GM23338 (cell line): ENCODE results near the gene EML3. TPM values are rescaled to one million over a fixed set of nuclear protein-coding genes. Genes with fewer than 3 reads are reported as not detected.

Experiments used
- ATAC-seq: fragments of 200-7000 bp; cut with Tn5 transposase; 3 replicates; pipeline ENCODE4 v1.9.1; 2020
- DNase-seq: peaks from one replicate; pipeline ENCODE4 v3.0.0-alpha.2; 2015; ENCODE audit warnings: low spot score
- H2AFZ ChIP-seq: fragments of 200-600 bp; sonication (generic); 2 replicates; pipeline ENCODE4 v1.8.0; 2016; ENCODE audit warnings: antibody characterized with exemption, mild to moderate bottlenecking, moderate library complexity
- H3F3A ChIP-seq: fragments of 200-600 bp; sonication (generic); replicated peaks from 2 replicates; pipeline ENCODE4 v1.8.0; 2017; ENCODE audit warnings: antibody characterized with exemption, mixed run types, low read depth
- H3K27ac ChIP-seq: fragments of 200-600 bp; sonication (generic); 2 replicates; pipeline ENCODE4 v1.6.1; 2016; ENCODE audit warnings: low read depth
- H3K27me3 ChIP-seq: fragments of 200-600 bp; sonication (generic); 2 replicates; pipeline ENCODE4 v1.8.0; 2016; ENCODE audit warnings: mild to moderate bottlenecking, mixed run types, moderate library complexity; ENCODE audit not compliant: insufficient read depth
- H3K36me3 ChIP-seq: fragments of 200-600 bp; sonication (generic); 2 replicates; pipeline ENCODE4 v1.8.0; 2016; ENCODE audit warnings: mild to moderate bottlenecking; ENCODE audit not compliant: insufficient read depth
- H3K4me1 ChIP-seq: fragments of 200-600 bp; sonication (generic); 2 replicates; pipeline ENCODE4 v1.8.0; 2016; ENCODE audit warnings: mild to moderate bottlenecking, moderate library complexity; ENCODE audit not compliant: insufficient read depth
- H3K4me2 ChIP-seq: fragments of 200-600 bp; sonication (generic); 2 replicates; pipeline ENCODE4 v1.7.1; 2017; ENCODE audit warnings: mixed run types
- H3K4me3 ChIP-seq: fragments of 200-600 bp; sonication (generic); 2 replicates; pipeline ENCODE4 v1.6.1; 2016; ENCODE audit warnings: mixed run types
- H3K79me2 ChIP-seq: fragments of 200-600 bp; sonication (generic); replicated peaks from 2 replicates; pipeline ENCODE4 v1.8.0; 2017; ENCODE audit warnings: mild to moderate bottlenecking; ENCODE audit not compliant: insufficient read depth
- H3K9me2 ChIP-seq: fragments of 200-600 bp; sonication (generic); 2 replicates; pipeline ENCODE4 v1.8.0; 2017; ENCODE audit not compliant: insufficient read depth
- H4K20me1 ChIP-seq: fragments of 200-600 bp; sonication (generic); replicated peaks from 2 replicates; pipeline ENCODE4 v1.8.0; 2017; ENCODE audit warnings: mild to moderate bottlenecking; ENCODE audit not compliant: insufficient read depth
- H3K27ac Mint-ChIP-seq: 2 replicates; pipeline ENCODE4 v1.8.0; 2020; ENCODE audit warnings: inconsistent platforms, mild to moderate bottlenecking, moderate library complexity, mixed read lengths
- H3K27me3 Mint-ChIP-seq: 3 replicates; pipeline ENCODE4 v1.8.0; 2022; ENCODE audit warnings: low read depth, mild to moderate bottlenecking, moderate library complexity, mixed read lengths, inconsistent platforms; ENCODE audit not compliant: insufficient read depth, poor library complexity
- H3K36me3 Mint-ChIP-seq: 3 replicates; pipeline ENCODE4 v1.8.0; 2021; ENCODE audit warnings: low read depth, mild to moderate bottlenecking, inconsistent platforms, moderate library complexity, mixed read lengths
- H3K4me1 Mint-ChIP-seq: 3 replicates; pipeline ENCODE4 v1.8.0; 2020; ENCODE audit warnings: mild to moderate bottlenecking, inconsistent platforms, mixed read lengths
- H3K4me3 Mint-ChIP-seq: 3 replicates; pipeline ENCODE4 v1.8.0; 2021; ENCODE audit warnings: moderate library complexity, mild to moderate bottlenecking, inconsistent platforms, mixed read lengths
- H3K9me3 Mint-ChIP-seq: 3 replicates; pipeline ENCODE4 v1.8.0; 2020; ENCODE audit warnings: moderate library complexity, mild to moderate bottlenecking, inconsistent platforms, mixed read lengths
- CREB1 ChIP-seq: fragments of 250-450 bp; sonication (Bioruptor Pico); IDR thresholded peaks from 2 replicates; pipeline ENCODE4 v1.5.0; 2020; ENCODE audit warnings: low read depth, mild to moderate bottlenecking, moderate library complexity
- CTCF ChIP-seq, 2 experiments: fragments of 200-600 bp in 1 of 2; sonication (generic) in 1 of 2; conservative IDR thresholded peaks; 2 replicates each; pipeline versions ENCODE4 v1.5.1 to v1.6.1; 2016 to 2017; ENCODE audit warnings: antibody characterized with exemption in 2 of 2, low read depth in 2 of 2, mild to moderate bottlenecking in 2 of 2, moderate library complexity in 1 of 2
- JUNB ChIP-seq: IDR thresholded peaks from one replicate; pipeline ENCODE4 v1.6.1; 2016; ENCODE audit warnings: antibody characterized with exemption; ENCODE audit not compliant: unreplicated experiment
- STAT1 ChIP-seq: IDR thresholded peaks from one replicate; pipeline ENCODE4 v1.6.1; 2016; ENCODE audit warnings: antibody characterized with exemption; ENCODE audit not compliant: unreplicated experiment
- ZNF331 ChIP-seq: fragments of 250-450 bp; sonication (Bioruptor Pico); IDR thresholded peaks from 2 replicates; pipeline ENCODE4 v1.5.0; 2020; ENCODE audit warnings: low read depth, mild to moderate bottlenecking, moderate library complexity
- ZNF462 ChIP-seq: fragments of 250-450 bp; sonication (Bioruptor Pico); IDR thresholded peaks from 2 replicates; pipeline ENCODE4 v1.5.0; 2020; ENCODE audit warnings: mild to moderate bottlenecking, moderate library complexity
- polyA plus RNA-seq: library from polyadenylated mRNA; unstranded; fragments of >200 nt; fragmentation: Nextera tagmentation; extraction: Ambion mirVana; gene quantifications from 2 replicates; pipeline ENCODE4 v1.2.1, GENCODE V29; 2016
- total RNA-seq: library from RNA; depleted of rRNA; stranded (reverse); fragments of >200 nt; shearing (Covaris generic); gene quantifications from 2 replicates; pipeline ENCODE4 v1.2.3, GENCODE V29; 2014

EML3 gene
- total and polyA plus RNA-seq, 2 experiments from 2014 or later, result 15.4 to 17.1 TPM

GRCh38 chr11:62605467-62605866 is 7.1 kb downstream of the EML3 start:
- H4K20me1 ChIP-seq, result 0 out of 2 replicates have a peak, but pooled peaks cover 6% of the 10 kb centered on the region
- H3K9me2 ChIP-seq, result no peaks in the 10 kb centered on the region
- no peak overlapping the region for H3K4me3 ChIP-seq
- H3K4me2 ChIP-seq, result no peak overlapping the region
- H3K79me2 ChIP-seq, result peaks cover 5% of the 10 kb centered on the region
- Mint-ChIP-seq H3K27me3 (peaks cover 35% of the 10 kb centered on the region), H3K4me1 (peaks cover 52% of the 10 kb centered on the region), H3K27ac (no peak overlapping the region), H3K36me3 (peaks cover 14% of the 10 kb centered on the region), H3K4me3 (no peak overlapping the region; the same call in 2 of the 3 replicates), H3K9me3 (no peaks in the 10 kb centered on the region; the same call in 2 of the 3 replicates)
- DNase-seq (no peak), ATAC-seq (no peak)
- no peak overlapping the region for H3K27ac ChIP-seq
- peaks cover 20% of the 10 kb centered on the region for H3F3A ChIP-seq
- H2AFZ ChIP-seq, result no peak overlapping the region
- TF ChIP-seq ZNF462 (CRISPR knock-in tag) (no peak), CTCF (conservative IDR thresholded peaks at IDR 0.05; ENCODE audit: low read depth in 2 of 2) (no peak), STAT1 (no peak), JUNB (no peak), ZNF331 (no peak), CREB1 (CRISPR knock-in tag) (no peak)
- H3K4me1 ChIP-seq, result peaks cover 8% of the 10 kb centered on the region; the same call in 1 of the 2 replicates
- peaks cover 35% of the 10 kb centered on the region for H3K27me3 ChIP-seq
- no peaks in the 10 kb centered on the region for H3K36me3 ChIP-seq
